ENCODE results near the gene BUD23. TPM values are rescaled to one million over a fixed set of nuclear protein-coding genes. Genes with fewer than 3 reads are reported as not detected.
"Not testable (repeated sequence)": the region's sequence is repeated elsewhere in the genome, so short reads cannot be mapped to it uniquely, and the experiment has no call there.

BUD23 gene
- total RNA-seq, 1 experiment from 2014 or later, result 204 TPM

DNA sequence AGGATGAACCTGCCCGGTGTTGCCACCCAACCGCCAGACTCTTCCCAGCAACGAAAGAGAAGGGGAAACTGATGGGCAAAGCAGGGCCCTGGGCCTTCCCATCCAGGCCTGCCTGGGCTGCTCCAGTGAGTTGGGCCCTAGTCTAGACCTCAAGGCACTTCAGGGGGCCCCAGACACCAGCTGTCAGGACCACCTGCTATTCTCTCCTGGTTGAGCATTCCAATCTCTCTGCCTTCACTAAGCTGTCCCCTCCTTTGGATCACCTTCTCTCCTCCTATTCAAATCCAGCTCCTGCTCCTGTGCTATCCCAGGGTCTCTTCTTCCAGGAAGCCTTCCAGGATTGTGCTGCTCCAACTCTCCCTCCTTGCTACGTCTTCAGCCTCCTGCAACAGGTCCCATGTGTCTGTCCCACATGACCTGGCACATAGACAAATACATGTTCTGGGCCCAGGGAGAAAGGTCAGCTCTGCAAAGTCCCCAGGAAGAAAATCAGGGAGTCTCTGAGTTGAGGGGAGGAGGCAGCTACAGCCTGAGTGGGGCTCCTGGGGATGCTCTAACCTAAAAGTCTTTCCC is 33.0 kb downstream of the BUD23 start:
- in situ Hi-C loops (cut with HindIII; ENCODE audit: low sequenced_read_pairs), result no loop called here
- DNase-seq (ENCODE audit: low spot score), result no peak

- in situ Hi-C loops (cut with HindIII; ENCODE audit: low sequenced_read_pairs), result no loop called here
- DNase-seq (ENCODE audit: low spot score), result no peak
Observed at GRCh38 chr7:73717025-73717807, 33.8 kb downstream of the BUD23 start.

DNA sequence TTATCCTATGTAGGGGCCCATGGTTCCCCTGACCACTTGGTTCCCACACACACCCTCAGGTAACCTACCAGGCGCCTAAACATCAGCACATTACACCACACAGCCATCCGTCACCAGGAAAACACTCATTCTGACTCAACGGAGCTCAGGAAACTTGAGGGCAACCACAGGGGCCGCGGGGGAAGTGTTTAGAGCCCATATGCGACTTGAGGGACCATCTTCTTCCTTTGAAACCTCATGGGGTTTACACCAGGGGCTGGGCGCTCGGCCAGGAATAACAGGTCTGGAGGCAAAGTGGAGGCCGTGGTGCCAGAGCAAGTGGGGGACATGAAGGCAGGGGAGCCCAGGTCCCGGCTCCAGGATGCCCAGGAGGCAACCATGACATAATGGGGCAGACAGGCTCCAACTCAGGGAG is 34.6 kb downstream of the BUD23 start:
- in situ Hi-C loops (cut with HindIII; ENCODE audit: low sequenced_read_pairs), result no loop called here
- DNase-seq (ENCODE audit: low spot score), result no peak

GRCh38 chr7:73718438-73718881 is 35.1 kb downstream of the BUD23 start:
- in situ Hi-C loops (cut with HindIII; ENCODE audit: low sequenced_read_pairs), result no loop called here
- DNase-seq (ENCODE audit: low spot score), result no peak

DNA sequence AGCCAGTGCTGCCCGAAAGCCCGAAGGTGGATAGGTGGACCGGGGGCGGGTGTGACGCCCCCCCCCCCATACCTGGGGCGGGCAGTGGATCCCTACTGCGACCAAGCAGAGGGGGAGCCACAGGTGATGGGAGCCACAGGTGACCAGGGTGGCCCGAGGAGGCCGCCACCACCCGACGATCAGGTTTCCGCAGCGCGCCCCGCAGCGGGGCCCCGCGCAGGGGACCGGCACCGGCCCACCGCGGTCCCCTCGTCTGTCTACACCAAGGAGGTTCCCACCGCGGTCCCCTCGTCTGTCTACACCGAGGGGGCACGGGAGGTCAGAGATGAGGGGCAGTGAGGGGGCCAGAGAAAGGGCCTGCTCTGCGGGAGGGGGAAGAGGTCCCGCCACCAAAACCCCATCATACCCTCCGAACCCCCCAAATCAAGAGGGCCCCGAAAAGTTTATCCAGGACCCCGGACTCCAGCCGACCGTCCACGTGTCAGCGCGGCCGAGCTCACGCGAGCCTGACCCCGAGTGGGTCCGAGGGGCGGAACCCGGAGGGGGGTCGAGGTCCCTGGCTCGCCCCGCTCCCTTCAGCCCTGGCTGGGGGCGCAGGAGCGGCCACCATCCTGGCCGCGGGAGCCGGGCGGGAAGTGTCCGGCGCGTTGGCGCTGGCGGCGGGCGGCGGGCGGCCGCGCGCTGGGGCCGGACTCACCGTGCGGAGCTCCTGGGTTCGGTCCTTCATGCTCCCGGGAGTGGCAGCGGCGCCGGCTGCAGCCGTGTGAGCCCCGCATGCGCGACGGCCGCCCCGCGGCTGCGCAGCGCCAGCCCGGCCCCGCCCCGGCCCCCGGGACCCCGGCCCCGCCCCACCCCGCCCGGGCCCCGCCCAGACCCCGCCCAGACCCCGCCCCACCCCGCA is 35.8 kb downstream of the BUD23 start, which contains the start of gene STX1A:
Gene STX1A, minus strand, starts transcription at position 765 of the 901 bp plus-strand sequence. Its CDS starts 38 bp downstream, at position 727.
- DNase-seq (ENCODE audit: low spot score), result peak; percentile 68
- in situ Hi-C loops (cut with HindIII; ENCODE audit: low sequenced_read_pairs), result no loop called here

DNA sequence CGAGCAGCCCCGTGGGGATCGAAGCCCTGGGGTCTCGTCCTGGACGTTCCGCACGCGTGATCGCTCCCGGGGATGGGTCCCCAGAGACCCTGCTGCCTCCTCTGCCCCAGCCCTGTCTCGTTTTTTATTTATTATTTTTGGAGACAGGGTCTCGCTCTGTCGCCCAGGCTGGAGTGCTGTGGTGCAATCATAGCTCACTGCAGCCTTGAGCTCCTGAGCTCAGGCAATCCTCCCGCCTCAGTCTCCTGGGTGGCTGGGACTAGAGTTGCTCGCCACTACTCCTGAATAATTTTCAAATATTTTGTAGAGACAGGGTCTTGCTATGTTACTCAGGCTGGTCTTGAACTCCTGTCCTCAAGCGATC is 36.4 kb downstream of the BUD23 start:
- in situ Hi-C loops (cut with HindIII; ENCODE audit: low sequenced_read_pairs), result no loop called here
- DNase-seq (ENCODE audit: low spot score), result no peak

DNA sequence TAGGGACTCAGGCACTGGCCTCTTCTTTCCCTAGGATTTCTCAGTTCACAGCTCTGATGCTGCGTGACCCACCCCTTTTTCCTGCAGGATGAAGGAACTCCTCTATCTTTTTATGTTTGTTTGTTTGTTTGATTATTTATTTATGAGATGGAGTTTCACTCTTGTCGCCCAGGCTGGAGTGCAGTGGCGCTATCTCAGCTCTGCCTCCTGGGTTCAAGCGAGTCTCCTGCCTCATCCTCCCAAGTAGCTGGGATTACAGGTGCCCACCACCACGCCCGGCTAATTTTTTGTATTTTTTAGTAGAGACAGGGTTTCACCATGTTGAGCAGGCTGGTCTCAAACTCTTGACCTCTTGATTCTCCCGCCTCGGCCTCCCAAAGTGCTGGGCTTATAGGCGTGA is 37.0 kb downstream of the BUD23 start:
- DNase-seq (ENCODE audit: low spot score); in situ Hi-C loops (cut with HindIII; ENCODE audit: low sequenced_read_pairs): not testable (repeated sequence)

DNA sequence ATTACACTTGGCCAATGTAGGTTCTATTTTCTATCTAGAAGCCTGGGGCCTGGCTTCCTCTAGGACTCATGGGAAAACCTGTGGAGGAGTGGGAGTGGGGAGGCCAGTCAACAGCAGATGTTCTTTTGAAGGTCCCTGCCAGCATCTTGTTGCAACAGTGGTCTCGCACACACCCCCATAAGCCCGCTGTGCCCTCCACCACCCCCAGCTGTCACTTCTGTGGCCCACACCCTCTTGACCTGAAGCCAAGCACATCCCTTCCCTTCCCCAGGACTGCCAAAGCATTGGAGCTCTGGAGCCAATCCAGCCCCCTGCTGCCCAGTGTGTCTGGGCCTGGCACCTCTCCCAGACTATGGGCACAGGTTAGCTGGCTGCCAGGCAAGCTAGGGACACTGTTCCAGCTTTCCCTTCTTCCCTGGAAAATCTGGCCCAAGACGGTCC is 38.0 kb downstream of the BUD23 start:
- peak; percentile 97 for DNase-seq (ENCODE audit: low spot score)
- in situ Hi-C loops (cut with HindIII; ENCODE audit: low sequenced_read_pairs), result no loop called here

DNA sequence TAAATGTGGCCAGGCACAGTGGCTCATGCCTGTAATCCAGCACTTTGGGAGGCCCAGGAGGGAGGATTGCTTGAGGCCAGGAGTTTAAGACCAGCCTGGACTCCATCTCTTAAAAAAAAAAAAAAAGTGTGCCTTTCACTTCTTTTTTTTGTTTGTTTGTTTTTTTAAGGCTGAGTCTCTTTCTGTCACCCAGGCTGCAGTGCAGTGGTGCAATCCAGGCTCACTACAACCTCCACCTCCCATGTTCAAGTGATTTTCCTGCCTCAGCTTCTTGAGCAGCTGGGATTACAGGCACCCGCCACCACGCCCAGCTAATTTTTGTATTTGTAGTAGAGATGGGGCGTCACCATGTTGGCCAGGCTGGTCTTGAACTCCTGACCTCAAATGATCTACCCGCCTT is 38.8 kb downstream of the BUD23 start:
- in situ Hi-C loops (cut with HindIII; ENCODE audit: low sequenced_read_pairs); DNase-seq (ENCODE audit: low spot score): not testable (repeated sequence)

GRCh38 chr7:73722785-73723184 is 39.4 kb downstream of the BUD23 start:
- in situ Hi-C loops (cut with HindIII; ENCODE audit: low sequenced_read_pairs), result no loop called here

GRCh38 chr7:73723813-73724212 is 40.4 kb downstream of the BUD23 start:
- in situ Hi-C loops (cut with HindIII; ENCODE audit: low sequenced_read_pairs), result no loop called here
- no peak for DNase-seq (ENCODE audit: low spot score)

More at GRCh38 chr7:73722785-73723184, 39.4 kb downstream of the BUD23 start:
- DNase-seq (ENCODE audit: low spot score), result no peak

- DNase-seq (ENCODE audit: low spot score), result no peak
- in situ Hi-C loops (cut with HindIII; ENCODE audit: low sequenced_read_pairs), result no loop called here
Observed at GRCh38 chr7:73726083-73726466, 42.7 kb downstream of the BUD23 start.

GRCh38 chr7:73727952-73728351 is 44.6 kb downstream of the BUD23 start:
- no peak for DNase-seq (ENCODE audit: low spot score)
- in situ Hi-C loops (cut with HindIII; ENCODE audit: low sequenced_read_pairs), result no loop called here

DNA sequence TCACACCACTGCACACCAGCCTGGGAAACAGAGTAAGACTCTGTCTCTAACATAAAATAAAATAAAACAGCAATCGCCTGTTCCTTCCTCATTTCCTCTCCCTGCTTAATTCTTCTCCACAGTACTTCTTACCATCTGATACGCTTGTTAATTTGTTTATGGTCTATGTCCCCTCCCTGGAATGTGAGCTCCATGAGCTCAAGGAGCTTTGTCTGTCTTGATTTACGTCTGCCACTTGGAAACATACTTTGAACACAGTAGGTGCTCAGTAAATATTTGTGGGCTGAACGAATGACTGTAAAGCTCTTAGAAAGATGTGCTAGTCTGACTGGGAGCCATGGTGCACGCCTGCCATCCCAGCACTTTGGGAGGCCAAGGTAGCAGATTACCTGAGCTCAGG is 45.2 kb downstream of the BUD23 start:
- DNase-seq (ENCODE audit: low spot score), result no peak
- in situ Hi-C loops (cut with HindIII; ENCODE audit: low sequenced_read_pairs), result no loop called here

DNA sequence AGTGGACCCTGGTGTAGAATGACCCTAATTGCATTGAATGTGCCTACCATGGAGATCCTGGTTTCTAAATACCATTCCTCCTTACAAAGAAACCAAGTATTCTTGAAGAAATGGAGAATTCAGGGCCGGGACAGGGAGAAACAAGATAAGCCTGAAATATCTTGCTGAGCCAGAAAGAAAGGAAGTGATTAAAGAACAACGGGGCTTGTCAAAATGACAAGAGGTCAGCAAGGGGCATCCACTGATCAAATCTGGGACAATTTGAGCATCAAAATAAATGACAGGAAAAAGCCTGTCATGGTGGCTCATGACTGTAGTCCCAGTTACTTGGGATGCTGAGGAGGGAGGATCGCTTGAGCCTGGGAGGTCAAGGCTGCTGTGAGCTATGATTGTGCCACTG is 47.1 kb downstream of the BUD23 start:
- in situ Hi-C loops (cut with HindIII; ENCODE audit: low sequenced_read_pairs), result no loop called here
- DNase-seq (ENCODE audit: low spot score), result no peak

GRCh38 chr7:73732397-73732796 is 49.0 kb downstream of the BUD23 start:
- in situ Hi-C loops (cut with HindIII; ENCODE audit: low sequenced_read_pairs), result no loop called here
- no peak for DNase-seq (ENCODE audit: low spot score)

DNA sequence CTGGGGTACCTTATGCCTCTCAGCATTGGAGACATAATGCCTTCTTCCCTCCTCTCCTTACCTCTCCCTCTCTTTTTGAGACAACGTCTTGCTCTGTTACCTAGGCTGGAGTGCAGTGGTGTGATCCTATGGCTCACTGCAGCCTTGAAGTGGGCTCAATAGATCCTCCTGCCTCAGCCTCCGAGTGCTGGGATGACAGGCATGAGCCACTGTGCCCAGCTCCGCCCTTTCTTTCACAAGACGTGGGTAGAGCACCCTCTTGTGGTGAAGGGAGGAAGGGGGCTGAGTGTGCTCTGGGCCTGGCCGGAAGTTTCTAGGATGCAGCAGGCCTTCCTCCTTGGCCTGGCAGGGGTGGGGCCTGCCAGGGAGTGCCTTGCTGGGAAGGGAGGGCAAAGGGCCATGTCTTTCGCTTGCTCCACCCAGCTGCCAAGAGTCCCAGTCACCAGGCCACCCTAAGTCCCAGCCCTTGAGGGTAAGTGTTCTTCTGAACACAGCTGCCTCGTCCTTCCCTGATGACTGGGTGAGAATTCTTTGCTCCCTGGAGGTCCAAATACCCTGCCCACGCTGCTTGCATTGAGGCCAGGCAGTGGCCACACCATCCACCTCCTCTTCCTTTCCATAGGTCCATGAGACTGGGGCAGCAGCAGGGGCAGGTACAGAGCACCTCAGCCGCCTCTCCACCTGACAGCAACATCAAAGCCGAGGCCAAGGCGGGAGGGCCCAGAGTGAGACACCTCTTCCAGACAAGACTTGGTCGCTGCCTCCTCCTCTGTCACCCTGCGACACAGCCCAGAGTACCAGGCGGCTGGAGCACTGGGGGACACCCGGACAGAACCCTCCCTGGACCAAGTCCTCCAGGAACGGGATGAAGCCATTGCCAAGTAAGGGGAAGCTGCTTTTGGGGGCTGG is 51.5 kb downstream of the BUD23 start:
- peak; percentile 64 for DNase-seq (ENCODE audit: low spot score)
- in situ Hi-C loops (cut with HindIII; ENCODE audit: low sequenced_read_pairs), result no loop called here

DNA sequence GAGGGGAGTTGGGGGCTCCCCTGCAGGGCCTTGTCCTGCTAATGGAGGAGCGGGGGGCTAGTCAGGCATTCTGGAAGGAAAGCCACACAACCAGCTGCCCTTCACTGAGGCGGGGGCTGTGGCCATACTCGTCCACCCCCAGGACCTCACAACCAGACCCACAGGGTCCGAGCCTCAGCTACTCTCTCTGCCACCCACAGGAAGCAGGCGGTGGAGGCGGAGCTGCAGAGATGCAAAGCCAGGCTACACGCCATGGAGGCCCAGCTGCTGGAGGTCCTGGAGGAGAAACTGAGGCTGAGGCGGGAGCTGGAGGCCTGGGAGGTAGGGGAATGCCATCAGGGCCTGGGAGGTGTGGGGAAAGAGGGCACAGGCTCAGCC is 52.1 kb downstream of the BUD23 start:
- in situ Hi-C loops (cut with HindIII; ENCODE audit: low sequenced_read_pairs), result no loop called here
- DNase-seq (ENCODE audit: low spot score), result no peak

GRCh38 chr7:73736885-73737284 is 53.5 kb downstream of the BUD23 start:
- no peak for DNase-seq (ENCODE audit: low spot score)
- in situ Hi-C loops (cut with HindIII; ENCODE audit: low sequenced_read_pairs), result no loop called here
